ENCODE data around the gene FBXL15. TPM values are rescaled to one million over a fixed set of nuclear protein-coding genes. Genes with fewer than 3 reads are reported as not detected.

FBXL15 gene
- total RNA-seq, 6 experiments from 2014 or later, result 5.6 to 22.9 (median 9.0) TPM

DNA sequence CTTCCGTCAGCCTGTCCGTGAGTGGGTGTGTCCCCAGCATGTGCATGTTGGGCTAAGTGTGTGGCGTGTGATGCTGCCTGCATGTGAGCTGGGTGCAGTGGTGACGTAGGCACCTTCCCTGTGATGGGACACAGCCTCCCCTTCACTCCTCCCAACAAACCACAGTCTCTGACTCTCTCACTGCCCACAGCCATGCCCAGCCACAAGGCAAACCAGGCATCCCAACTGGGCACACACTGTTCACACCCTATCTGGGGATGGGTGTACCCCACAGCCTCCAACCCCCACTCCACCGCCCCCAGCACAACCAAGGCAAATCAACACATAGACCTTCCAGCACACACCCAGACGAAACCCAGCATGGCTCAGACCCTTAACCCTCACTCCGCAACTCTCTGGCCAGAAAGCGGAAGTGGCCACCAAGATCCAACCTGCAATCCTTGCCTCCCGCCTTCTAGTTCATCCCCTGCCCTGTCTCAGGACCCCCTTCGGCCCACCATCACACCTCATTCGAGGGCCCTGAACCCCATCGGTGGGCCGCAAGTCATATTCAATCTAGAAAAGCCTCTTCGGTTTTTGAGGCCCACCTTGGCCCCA, 12.4 kb upstream of the FBXL15 start:
- H3K27ac ChIP-seq, result no peak overlapping the region
- 60% methylated on average over 8 of the region's 14 CpGs for WGBS (ENCODE audit: insufficient coverage, low coverage, low lambda C conversion rate, missing lambda C conversion rate)
- no peaks in the 10 kb centered on the region for H3K4me1 ChIP-seq
- H3K9me3 ChIP-seq, result no peaks in the 10 kb centered on the region
- H3K4me3 ChIP-seq, result no peak overlapping the region
- peaks cover 11 to 14% of the 10 kb centered on the region in 2 donors for H3K27me3 ChIP-seq
- no peaks in the 10 kb centered on the region for H3K36me3 ChIP-seq
- no peak for TF ChIP-seq POLR2A (IDR thresholded peaks at IDR 0.05)
- TF ChIP-seq CTCF (IDR thresholded peaks at IDR 0.05), result no peak
- no peak for DNase-seq
- intact Hi-C loops (cut with DNase I), result no loop called here
- ATAC-seq, result no peak

GRCh38 chr10:102408728-102409603, 11.7 kb upstream of the FBXL15 start:
- DNase-seq (peak in 1 of 3 donors; percentile 47), ATAC-seq (peak; percentile 14 to 48 (median 34))
- Histone ChIP-seq H3K27ac (no peak overlapping the region), H3K4me1 (no peaks in the 10 kb centered on the region), H3K27me3 (peaks cover 11 to 14% of the 10 kb centered on the region in 2 donors), H3K9me3 (no peaks in the 10 kb centered on the region), H3K36me3 (no peaks in the 10 kb centered on the region), H3K4me3 (no peak overlapping the region)
- under 1% methylated on average over 28 of the region's 103 CpGs for WGBS (ENCODE audit: insufficient coverage, low coverage, low lambda C conversion rate, missing lambda C conversion rate)
- intact Hi-C loops (cut with DNase I), result no loop called here
- no peak for TF ChIP-seq CTCF (IDR thresholded peaks at IDR 0.05)
- TF ChIP-seq POLR2A (IDR thresholded peaks at IDR 0.05), result no peak

- no peak for DNase-seq
- intact Hi-C loops (cut with DNase I), result no loop called here
- Histone ChIP-seq H3K27me3 (peaks cover 11 to 14% of the 10 kb centered on the region in 2 donors), H3K27ac (no peak overlapping the region), H3K9me3 (no peaks in the 10 kb centered on the region), H3K36me3 (no peaks in the 10 kb centered on the region), H3K4me1 (no peaks in the 10 kb centered on the region), H3K4me3 (no peak overlapping the region)
- no peak for ATAC-seq
- 43% methylated on average over 8 of the region's 24 CpGs for WGBS (ENCODE audit: insufficient coverage, low coverage, low lambda C conversion rate, missing lambda C conversion rate)
- TF ChIP-seq POLR2A (IDR thresholded peaks at IDR 0.05) (no peak), CTCF (IDR thresholded peaks at IDR 0.05) (no peak)
Observed at GRCh38 chr10:102409604-102410428, 10.8 kb upstream of the FBXL15 start.

GRCh38 chr10:102410429-102411073, 10.1 kb upstream of the FBXL15 start:
- H3K4me1 ChIP-seq, result no peaks in the 10 kb centered on the region
- no peak for ATAC-seq
- no peak overlapping the region for H3K27ac ChIP-seq
- intact Hi-C loops (cut with DNase I), result no loop called here
- H3K27me3 ChIP-seq, result peaks cover 11 to 14% of the 10 kb centered on the region in 2 donors
- no peaks in the 10 kb centered on the region for H3K9me3 ChIP-seq
- no peak for TF ChIP-seq CTCF (IDR thresholded peaks at IDR 0.05)
- TF ChIP-seq POLR2A (IDR thresholded peaks at IDR 0.05), result no peak
- no peaks in the 10 kb centered on the region for H3K36me3 ChIP-seq
- 10% methylated on average over 11 of the region's 48 CpGs for WGBS (ENCODE audit: insufficient coverage, low coverage, low lambda C conversion rate, missing lambda C conversion rate)
- H3K4me3 ChIP-seq, result no peak overlapping the region
- DNase-seq, result no peak
